T-helper 1 cell treated with Interleukin-12 subunit alpha and Interleukin-12 subunit beta and Interleukin-4 antibody, amounts not matched to agents 30 μg/mL and 1 μg/mL, for 36 hours (primary cell): ENCODE data around the gene SYNGR3.
A peak's percentile ranks its signal among the peaks of the same experiment; 100 is the strongest.
"Not testable (repeated sequence)": the region's sequence is repeated elsewhere in the genome, so short reads cannot be mapped to it uniquely, and the experiment has no call there.

Experiments used
- H3K27ac Mint-ChIP-seq: one replicate; pipeline ENCODE4 v1.8.0; 2021; ENCODE audit warnings: mild to moderate bottlenecking, mixed read lengths
- H3K27me3 Mint-ChIP-seq: one replicate; pipeline ENCODE4 v1.8.0; 2021; ENCODE audit warnings: low read depth, mixed read lengths
- H3K36me3 Mint-ChIP-seq: one replicate; pipeline ENCODE4 v1.8.0; 2021; ENCODE audit warnings: low read depth, mixed read lengths
- H3K4me1 Mint-ChIP-seq: one replicate; pipeline ENCODE4 v1.8.0; 2021; ENCODE audit warnings: low read depth, mixed read lengths
- H3K4me3 Mint-ChIP-seq: one replicate; pipeline ENCODE4 v1.8.0; 2021; ENCODE audit warnings: mild to moderate bottlenecking, moderate library complexity, mixed read lengths
- H3K9me3 Mint-ChIP-seq: one replicate; pipeline ENCODE4 v1.8.0; 2021; ENCODE audit warnings: mixed read lengths

The SYNGR3 gene

DNA sequence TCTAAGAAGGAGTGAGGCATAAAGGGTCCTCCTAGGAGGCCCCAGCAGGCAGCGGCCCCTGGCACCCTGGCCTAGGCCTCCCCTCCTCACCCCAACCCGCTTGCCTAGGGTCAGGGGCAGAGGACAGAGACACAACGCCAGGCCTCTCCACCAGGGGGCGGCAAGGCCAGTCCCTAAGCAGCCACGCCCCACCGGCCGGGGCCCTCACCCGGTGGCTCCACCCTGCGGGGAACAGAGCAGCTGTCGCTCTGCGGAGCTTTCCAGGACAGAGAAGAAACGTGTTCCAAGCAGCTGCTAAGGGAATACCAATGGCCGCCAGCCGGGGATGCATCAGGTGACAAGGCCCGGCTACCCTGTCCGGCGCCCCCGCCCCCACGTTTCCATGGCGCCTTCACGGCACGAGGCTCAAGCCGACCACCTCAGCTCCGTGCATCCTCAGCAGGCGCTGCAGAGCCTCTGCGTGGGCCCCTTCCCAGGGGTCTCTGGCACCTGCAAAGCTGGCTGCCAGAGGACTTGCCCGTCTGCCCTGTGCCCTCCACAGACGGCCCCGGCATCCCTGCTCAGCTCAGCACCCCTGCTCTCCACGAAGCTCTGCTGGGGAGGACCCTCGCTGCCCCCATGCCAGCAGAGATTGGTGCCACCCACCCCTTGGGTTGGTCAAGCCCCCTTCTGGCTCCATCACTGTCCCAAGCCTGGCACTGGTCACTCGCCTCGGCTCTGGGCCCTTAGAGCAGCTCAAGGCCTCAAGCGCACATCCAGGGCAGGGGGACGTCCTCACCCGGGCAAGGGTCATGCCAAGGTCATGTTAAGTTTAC is 14.3 kb downstream of the SYNGR3 start:
- H3K9me3 Mint-ChIP-seq, result no peaks in the 10 kb centered on the region
- H3K36me3 Mint-ChIP-seq, result peaks cover 15% of the 10 kb centered on the region
- no peak overlapping the region for H3K27ac Mint-ChIP-seq
- no peak overlapping the region for H3K4me3 Mint-ChIP-seq
- H3K4me1 Mint-ChIP-seq, result peaks cover 22% of the 10 kb centered on the region
- no peaks in the 10 kb centered on the region for H3K27me3 Mint-ChIP-seq

GRCh38 chr16:2004795-2005517 is 15.2 kb downstream of the SYNGR3 start:
- H3K4me1 Mint-ChIP-seq, result peaks cover 22% of the 10 kb centered on the region

GRCh38 chr16:2005646-2006045 is 15.9 kb downstream of the SYNGR3 start:
- no peak overlapping the region for H3K27ac Mint-ChIP-seq
- H3K4me3 Mint-ChIP-seq, result no peak overlapping the region

More at GRCh38 chr16:2004795-2005517, 15.2 kb downstream of the SYNGR3 start:
- Mint-ChIP-seq H3K27me3 (no peaks in the 10 kb centered on the region), H3K36me3 (peaks cover 15% of the 10 kb centered on the region), H3K27ac (no peak overlapping the region), H3K4me3 (no peak overlapping the region), H3K9me3 (no peaks in the 10 kb centered on the region)

DNA sequence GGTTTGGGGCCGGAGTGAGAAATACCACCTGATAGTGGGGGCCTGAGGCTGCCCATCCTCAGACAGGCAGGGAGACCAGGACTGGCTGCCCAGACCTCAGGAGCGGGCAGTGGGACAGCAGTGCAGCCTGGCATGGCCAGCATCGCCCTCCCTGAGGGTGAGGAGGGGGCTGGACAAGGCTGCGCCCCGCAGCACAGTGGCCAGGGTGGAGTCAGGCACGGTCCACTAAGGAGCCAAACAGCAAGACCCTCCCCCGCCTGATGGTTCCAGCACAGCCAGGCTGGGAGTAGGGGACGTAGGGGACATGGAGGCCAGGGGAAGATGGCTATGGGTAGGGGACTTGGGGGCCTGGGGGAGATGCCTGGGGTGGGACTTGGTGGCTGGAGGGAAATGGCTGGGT is 16.5 kb downstream of the SYNGR3 start:
- Mint-ChIP-seq H3K4me3 (no peak overlapping the region), H3K36me3 (peaks cover 14% of the 10 kb centered on the region), H3K27me3 (no peaks in the 10 kb centered on the region), H3K9me3 (no peaks in the 10 kb centered on the region), H3K4me1 (peaks cover 26% of the 10 kb centered on the region), H3K27ac (no peak overlapping the region)

More at GRCh38 chr16:2005646-2006045, 15.9 kb downstream of the SYNGR3 start:
- no peaks in the 10 kb centered on the region for H3K27me3 Mint-ChIP-seq
- peaks cover 17% of the 10 kb centered on the region for H3K36me3 Mint-ChIP-seq
- H3K4me1 Mint-ChIP-seq, result peaks cover 26% of the 10 kb centered on the region
- no peaks in the 10 kb centered on the region for H3K9me3 Mint-ChIP-seq

GRCh38 chr16:2007081-2007836 is 17.5 kb downstream of the SYNGR3 start:
- Mint-ChIP-seq H3K27me3 (no peaks in the 10 kb centered on the region), H3K27ac (peak overlapping the region; percentile 83), H3K36me3 (peaks cover 14% of the 10 kb centered on the region), H3K4me1 (peaks cover 26% of the 10 kb centered on the region), H3K9me3 (no peaks in the 10 kb centered on the region), H3K4me3 (peak overlapping the region; percentile 84)

DNA sequence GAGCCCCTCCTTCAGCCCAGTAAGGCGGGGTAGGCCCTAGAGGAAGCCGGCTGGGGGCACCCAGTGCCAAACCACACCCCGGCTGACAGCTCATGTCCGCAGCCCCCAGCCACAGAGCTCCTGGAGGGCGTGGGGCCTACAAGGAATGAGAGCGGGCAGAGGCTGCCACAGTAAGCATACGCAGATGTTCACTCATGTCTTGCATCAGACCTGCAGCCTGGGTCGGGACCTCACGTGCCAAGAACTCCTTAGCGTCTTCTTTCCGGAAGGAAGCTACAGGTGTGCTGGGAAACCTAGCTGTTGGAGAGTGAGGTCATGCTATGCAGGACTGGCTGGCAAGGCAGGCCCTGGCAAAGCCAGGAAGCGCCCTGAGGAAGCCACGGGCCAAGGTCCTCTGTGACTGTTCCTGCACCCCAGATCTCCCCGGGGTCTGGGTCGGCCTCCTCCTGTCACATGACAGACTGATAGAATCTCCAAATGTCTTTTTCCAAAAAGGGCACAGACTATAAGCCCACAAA is 18.3 kb downstream of the SYNGR3 start:
- peak overlapping the region; percentile 84 for H3K4me3 Mint-ChIP-seq
- no peaks in the 10 kb centered on the region for H3K27me3 Mint-ChIP-seq
- peaks cover 11% of the 10 kb centered on the region for H3K36me3 Mint-ChIP-seq
- H3K9me3 Mint-ChIP-seq, result no peaks in the 10 kb centered on the region
- peaks cover 26% of the 10 kb centered on the region for H3K4me1 Mint-ChIP-seq
- H3K27ac Mint-ChIP-seq, result peak overlapping the region; percentile 83

DNA sequence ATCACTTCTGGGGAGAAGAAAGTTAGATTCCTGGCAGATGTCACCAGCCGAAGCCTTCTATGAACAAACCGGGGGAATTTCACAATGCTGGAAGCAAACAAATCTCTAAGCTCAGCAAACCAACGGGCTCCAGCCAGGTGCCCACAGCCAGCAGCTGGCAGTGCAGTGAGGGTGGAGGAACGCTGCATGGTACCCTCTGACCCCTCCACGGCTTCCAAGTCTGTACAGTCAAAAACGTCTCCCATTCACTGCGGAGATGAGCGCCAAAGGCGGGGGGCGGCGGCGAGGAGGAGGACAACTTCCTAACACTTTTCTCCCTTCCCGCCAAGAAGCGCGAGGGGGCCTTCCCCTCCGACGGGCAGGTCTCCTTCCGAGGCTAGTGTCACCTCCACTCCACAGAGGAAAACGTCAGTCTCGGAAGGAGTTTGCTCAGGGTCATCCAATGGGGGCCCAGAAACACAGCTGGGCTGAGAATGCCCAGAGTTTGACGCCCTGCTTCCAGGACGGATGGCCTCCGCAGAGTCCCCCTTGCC is 18.9 kb downstream of the SYNGR3 start:
- peaks cover 26% of the 10 kb centered on the region for H3K4me1 Mint-ChIP-seq

DNA sequence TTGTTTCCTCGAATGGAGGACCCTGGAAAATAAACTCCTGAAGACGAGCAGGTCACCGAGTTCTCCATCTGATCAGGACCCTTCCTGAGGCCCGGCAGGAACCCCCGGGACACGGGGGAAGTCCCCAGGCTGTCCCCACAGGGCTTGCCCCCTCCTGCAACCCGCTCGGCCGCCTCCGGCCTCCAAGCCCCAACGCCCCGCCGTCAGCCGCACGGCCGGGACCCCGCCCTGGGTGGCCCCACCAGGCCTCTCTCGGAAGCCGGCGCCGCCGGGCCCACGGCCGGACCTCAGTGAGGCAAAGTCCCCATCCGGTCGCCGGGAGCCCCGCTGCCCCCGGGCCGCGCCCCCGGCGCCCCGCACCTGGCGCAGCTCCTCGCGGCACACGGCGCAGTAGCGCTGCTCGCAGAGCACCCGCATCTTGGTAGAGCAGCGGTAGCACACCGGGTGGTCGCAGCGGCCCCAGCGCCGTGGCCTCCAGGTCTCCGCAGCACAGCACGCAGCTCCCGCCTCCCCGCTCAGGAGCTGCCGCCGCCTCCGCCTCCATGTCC is 19.5 kb downstream of the SYNGR3 start:
- Mint-ChIP-seq H3K9me3 (no peaks in the 10 kb centered on the region), H3K4me3 (peak overlapping the region; percentile 84), H3K36me3 (peaks cover 11% of the 10 kb centered on the region), H3K4me1 (peaks cover 26% of the 10 kb centered on the region), H3K27me3 (no peaks in the 10 kb centered on the region), H3K27ac (peak overlapping the region; percentile 83)

More for the DNA sequence above, 18.9 kb downstream of the SYNGR3 start:
- Mint-ChIP-seq H3K9me3 (no peaks in the 10 kb centered on the region), H3K27ac (peak overlapping the region; percentile 83), H3K27me3 (no peaks in the 10 kb centered on the region), H3K36me3 (peaks cover 11% of the 10 kb centered on the region), H3K4me3 (peak overlapping the region; percentile 84)

DNA sequence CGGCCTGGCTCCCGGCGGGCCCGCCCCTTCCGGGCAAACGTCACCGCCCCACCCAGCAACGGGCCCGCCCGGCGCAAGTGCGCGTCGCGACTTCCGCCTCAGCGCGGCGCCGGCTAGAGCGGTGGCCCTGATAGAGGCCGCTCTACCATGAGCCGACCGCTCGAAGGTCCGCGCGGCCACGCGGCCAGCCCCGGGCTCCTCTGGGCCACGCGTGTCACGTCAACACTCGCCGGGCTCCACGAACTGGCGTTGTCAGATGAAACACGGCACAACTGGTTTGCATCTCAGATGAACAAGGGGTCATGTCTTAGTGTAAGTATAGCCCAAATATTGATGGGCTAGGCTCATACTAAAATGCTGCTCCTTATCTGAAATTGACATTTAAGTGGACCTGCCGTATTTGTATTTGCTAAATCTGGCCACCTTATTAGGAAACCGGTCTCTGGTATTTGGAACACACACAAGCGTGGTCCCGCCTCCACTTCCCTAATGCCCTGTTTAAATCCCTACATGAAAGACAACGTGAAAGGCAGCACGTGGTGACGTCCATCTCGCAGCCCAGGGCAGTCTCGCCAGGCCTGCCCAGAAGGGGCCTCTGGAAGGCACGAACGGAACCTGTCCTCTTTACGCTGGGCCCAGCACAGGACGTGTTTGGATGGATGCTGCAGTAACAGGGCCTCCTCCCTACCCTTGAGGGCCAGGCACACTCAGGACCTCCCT is 20.2 kb downstream of the SYNGR3 start, which contains the start of gene ZNF598:
TSS of gene ZNF598 (minus strand) at position 31 of the 720 bp plus-strand sequence.
- Mint-ChIP-seq H3K4me3 (peak within 1 kb of the TSS; percentile 91), H3K9me3 (no peaks in the 10 kb centered on the region), H3K27ac (peak within 1 kb of the TSS; percentile 95), H3K27me3 (no peaks in the 10 kb centered on the region), H3K4me1 (peaks cover 26% of the 10 kb centered on the region), H3K36me3 (peaks cover 11% of the 10 kb centered on the region)

DNA sequence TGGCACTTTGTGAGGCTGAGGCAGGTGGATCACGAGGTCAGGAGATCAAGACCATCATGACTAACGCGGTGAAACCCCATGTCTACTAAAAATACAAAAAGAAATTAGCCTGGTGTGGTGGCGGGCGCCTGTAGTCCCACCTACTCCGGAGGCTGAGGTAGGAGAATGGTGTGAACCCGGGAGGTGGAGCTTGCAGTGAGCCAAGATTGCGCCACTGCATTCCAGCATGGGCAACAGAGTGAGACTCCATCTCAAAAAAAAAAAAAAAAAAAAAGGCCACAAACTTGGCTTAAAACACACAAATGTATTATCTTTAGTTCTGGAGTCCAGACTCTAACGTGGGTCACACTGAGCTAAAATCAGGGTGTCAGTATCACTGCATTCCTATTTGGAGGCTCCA is 22.0 kb downstream of the SYNGR3 start:
- Mint-ChIP-seq H3K36me3 (peaks cover 11% of the 10 kb centered on the region), H3K4me1 (peaks cover 22% of the 10 kb centered on the region)
- not testable (repeated sequence) for H3K27ac Mint-ChIP-seq, H3K9me3 Mint-ChIP-seq, H3K27me3 Mint-ChIP-seq, H3K4me3 Mint-ChIP-seq

- no peak overlapping the region for H3K27ac Mint-ChIP-seq
- peaks cover 8% of the 10 kb centered on the region for H3K4me1 Mint-ChIP-seq
- no peaks in the 10 kb centered on the region for H3K9me3 Mint-ChIP-seq
- H3K36me3 Mint-ChIP-seq, result peaks cover 5% of the 10 kb centered on the region
- H3K4me3 Mint-ChIP-seq, result no peak overlapping the region
- peaks cover 5% of the 10 kb centered on the region for H3K27me3 Mint-ChIP-seq
These were observed 23.8 kb downstream of the SYNGR3 start for GRCh38 chr16:2013527-2013926.

- Mint-ChIP-seq H3K36me3 (no peaks in the 10 kb centered on the region), H3K27ac (no peak overlapping the region), H3K4me1 (peaks cover under 1% of the 10 kb centered on the region), H3K27me3 (peaks cover 12% of the 10 kb centered on the region), H3K9me3 (no peaks in the 10 kb centered on the region), H3K4me3 (no peak overlapping the region)
These were observed 25.6 kb downstream of the SYNGR3 start for GRCh38 chr16:2015117-2015946.

DNA sequence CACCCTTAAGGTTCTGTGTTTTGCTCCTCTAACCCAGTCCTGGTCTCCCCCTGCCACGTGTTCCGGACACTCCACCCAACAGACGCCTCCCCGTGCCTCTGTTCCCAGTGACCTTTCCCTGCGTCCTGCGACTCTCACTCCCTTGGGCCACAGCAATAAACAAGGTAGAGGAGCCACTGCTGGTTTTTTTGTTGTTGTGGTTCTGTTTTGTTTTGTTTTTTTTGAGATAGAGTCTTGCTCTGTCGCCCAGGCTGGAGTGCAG is 26.1 kb downstream of the SYNGR3 start:
- Mint-ChIP-seq H3K27me3 (peaks cover 18% of the 10 kb centered on the region), H3K27ac (no peak overlapping the region), H3K4me1 (no peaks in the 10 kb centered on the region)

More for the DNA sequence above, 26.1 kb downstream of the SYNGR3 start:
- no peaks in the 10 kb centered on the region for H3K36me3 Mint-ChIP-seq
- no peak overlapping the region for H3K4me3 Mint-ChIP-seq
- no peaks in the 10 kb centered on the region for H3K9me3 Mint-ChIP-seq
